Left cardiac atrium (tissue), 4 donors: ENCODE measurements around the gene RAB31. TPM values are rescaled to one million over a fixed set of nuclear protein-coding genes. Genes with fewer than 3 reads are reported as not detected.

ENCODE experiments used
- ATAC-seq, 2 donors: fragments of 200-7000 bp; cut with Tn5 transposase; one replicate each; pipeline ENCODE4 v1.9.1; 2020; ENCODE audit warnings: mild to moderate bottlenecking in 2 of 2, moderate library complexity in 2 of 2
- DNase-seq: peaks from one replicate; pipeline ENCODE4 v3.0.0-alpha.2; 2020
- intact Hi-C, 2 donors: fragments of 100-400 bp; cut with DNase I; formaldehyde crosslinking; loops; one replicate each; pipeline versions ENCODE4 v1.14.1 to v1.15.1; 2022 to 2023
- total RNA-seq, 2 donors: library from RNA; stranded (reverse); fragmentation: NEBNext Ultra II Directional; extraction: Animal tissue kit (Norgen Biotek cat#: 25700); gene quantifications; one replicate each; pipeline ENCODE4 v1.2.1, GENCODE V29; 2021
- donor health status: DM: no; HTN: yes; CAD: no.
- donor health status: DM: no; HTN: yes; CAD: no; lungs with severe emphysema.
- donor health status: DM: yes; HTN: yes; CAD: no.
- donor health status: Dilated cardiomyopathy.

Gene RAB31
- total RNA-seq, 2 donors from 2014 or later: 21.2 to 31.1 TPM

DNA sequence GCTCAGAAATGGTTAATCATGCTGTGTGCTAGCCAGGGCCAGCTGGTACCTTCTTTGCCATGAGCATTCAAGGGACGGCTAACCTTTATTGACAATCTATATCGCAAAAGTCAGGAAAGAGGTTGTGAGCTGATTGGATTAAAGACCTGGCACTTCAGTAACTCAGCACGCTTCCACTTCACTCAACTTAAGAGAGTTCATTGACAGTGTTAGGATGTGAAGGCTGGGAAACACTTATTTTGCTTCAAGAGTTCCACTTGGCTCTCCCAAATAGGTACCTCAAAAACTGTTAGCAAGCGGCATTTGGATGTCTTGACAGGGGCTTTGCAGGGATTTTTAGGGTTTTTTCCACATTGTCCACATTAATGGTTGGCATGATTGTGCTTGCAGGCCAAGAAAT is 152.6 kb downstream of the RAB31 start:
- intact Hi-C loops: no loop called here
- DNase-seq (no peak), ATAC-seq (no peak)

GRCh38 chr18:9861157-9861556 is 153.1 kb downstream of the RAB31 start:
- intact Hi-C loops: no loop called here
- DNase-seq (no peak), ATAC-seq (no peak)

GRCh38 chr18:9861933-9862332 is 153.8 kb downstream of the RAB31 start:
- intact Hi-C loops: no loop called here
- DNase-seq (no peak), ATAC-seq (no peak)

GRCh38 chr18:9862686-9863085 is 154.6 kb downstream of the RAB31 start:
- intact Hi-C loops: no loop called here
- no peak for ATAC-seq
- DNase-seq: no peak

DNA sequence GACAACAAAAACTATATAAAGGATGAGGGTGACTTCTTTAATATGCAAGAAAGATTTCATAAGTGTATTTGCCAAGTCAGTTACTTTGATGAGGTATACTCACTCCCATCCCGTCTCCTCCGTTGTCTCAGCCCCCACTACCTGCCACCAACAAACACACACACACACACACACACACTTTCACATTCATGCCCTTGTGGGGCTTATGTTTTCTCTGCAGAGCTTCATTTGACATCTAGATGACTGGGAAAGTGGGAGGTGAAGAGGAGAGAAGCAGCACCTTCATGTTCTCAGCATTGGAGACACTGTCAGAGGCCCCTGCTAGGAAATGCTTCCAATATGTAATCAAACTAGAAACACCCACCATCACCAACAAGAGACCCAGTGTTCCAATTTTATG is 155.2 kb downstream of the RAB31 start:
- intact Hi-C loops: no loop called here
- DNase-seq (no peak), ATAC-seq (no peak)

DNA sequence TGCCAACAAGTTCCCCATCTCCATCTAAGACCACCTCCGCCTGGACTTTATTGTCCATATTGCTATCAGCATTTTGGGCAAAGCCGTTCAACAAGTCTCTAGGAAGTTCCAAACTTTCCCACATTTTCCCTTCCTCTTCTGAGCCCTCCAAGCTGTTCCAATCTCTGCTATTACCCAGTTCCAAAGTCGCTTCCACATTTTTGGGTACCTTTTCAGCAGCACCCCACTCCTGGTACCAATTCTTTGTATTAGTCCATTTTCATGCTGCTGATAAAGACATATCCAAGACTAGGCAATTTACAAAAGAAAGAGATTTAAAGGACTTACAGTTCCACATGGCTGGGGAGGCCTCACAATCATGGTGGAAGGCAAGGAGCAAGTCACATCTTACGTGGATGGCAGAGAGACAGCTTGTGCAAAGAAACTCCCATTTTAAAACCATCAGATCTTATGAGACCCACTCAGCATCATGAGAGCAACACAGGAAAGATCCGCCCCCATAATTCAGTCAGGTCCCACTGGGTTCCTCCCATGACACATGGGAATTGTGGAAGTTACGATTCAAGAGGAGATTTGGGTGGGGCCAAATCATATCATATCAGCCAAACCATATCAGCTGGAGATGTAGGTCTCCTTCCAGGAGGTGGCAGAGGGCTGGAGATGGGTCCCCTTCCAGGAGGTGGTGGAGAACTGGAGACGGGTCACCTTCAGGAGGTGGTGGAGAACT is 157.8 kb downstream of the RAB31 start:
- intact Hi-C loops: no loop called here
- no peak for ATAC-seq
- DNase-seq: no peak

GRCh38 chr18:9866627-9867026 is 158.5 kb downstream of the RAB31 start:
- ATAC-seq: no peak
- DNase-seq: no peak
- intact Hi-C loops: no loop called here

GRCh38 chr18:9867071-9867594 is 159.0 kb downstream of the RAB31 start:
- intact Hi-C loops: no loop called here
- ATAC-seq (no peak), DNase-seq (no peak)

GRCh38 chr18:9868857-9869714 is 161.0 kb downstream of the RAB31 start:
- DNase-seq: no peak
- peak in 1 of 2 donors; percentile 63 for ATAC-seq
- intact Hi-C loops: no loop called here

- ATAC-seq: peak in 1 of 2 donors; percentile 90
- intact Hi-C loops: no loop called here
- DNase-seq: no peak
Observed at GRCh38 chr18:9869715-9870430, 161.8 kb downstream of the RAB31 start.

DNA sequence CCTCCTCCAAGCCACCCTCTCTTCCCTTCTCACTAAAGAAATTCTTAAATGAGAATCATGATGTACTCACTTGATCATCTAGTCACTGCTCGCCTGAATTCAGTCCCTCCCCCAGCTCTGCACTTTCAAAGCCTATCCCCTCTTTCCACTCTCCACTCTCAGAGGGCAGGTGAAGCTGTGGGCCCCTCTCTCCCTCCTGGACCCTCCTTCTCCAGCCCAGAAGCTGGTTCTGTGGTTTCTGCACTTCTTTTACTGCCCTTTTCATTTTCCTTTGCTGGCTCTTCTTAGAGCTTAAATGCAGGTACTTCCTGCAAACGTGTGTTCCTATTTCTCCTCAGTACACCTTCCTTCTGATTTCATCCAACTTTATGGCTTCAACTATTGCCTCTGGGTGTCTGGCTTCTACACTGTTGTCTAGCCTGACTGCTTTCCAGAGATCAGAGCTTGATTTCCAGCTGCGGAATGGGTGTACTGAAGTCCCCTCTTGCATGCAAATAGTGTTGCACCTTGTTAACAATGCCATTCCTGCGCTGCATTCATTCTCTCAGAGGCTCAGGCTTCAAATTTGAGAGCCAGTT is 162.4 kb downstream of the RAB31 start:
- intact Hi-C loops: no loop called here

GRCh38 chr18:9871244-9871746 is 163.2 kb downstream of the RAB31 start:
- ATAC-seq (no peak), DNase-seq (no peak)
- intact Hi-C loops: no loop called here

More for the DNA sequence above, 162.4 kb downstream of the RAB31 start:
- DNase-seq (no peak), ATAC-seq (no peak)

DNA sequence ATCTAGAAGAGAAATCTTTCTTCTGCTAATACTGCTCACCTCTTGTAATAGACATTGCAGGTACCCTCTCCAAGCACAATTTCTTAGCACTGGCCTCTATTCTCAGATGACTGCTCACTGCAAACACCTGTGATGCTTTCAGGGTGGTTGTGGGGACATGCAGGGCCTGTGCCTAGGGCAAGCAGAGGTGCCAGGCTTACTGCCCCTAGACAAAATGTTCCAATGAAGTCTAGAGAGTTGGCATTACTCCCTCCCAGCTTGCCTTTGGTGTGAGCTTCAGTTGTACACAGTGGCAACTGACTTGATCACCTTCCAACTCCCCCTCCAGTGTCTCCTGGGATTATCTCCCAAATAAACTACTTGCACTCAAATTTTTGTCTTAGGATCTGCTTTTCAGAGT is 164.7 kb downstream of the RAB31 start:
- intact Hi-C loops: no loop called here
- ATAC-seq (no peak), DNase-seq (no peak)

DNA sequence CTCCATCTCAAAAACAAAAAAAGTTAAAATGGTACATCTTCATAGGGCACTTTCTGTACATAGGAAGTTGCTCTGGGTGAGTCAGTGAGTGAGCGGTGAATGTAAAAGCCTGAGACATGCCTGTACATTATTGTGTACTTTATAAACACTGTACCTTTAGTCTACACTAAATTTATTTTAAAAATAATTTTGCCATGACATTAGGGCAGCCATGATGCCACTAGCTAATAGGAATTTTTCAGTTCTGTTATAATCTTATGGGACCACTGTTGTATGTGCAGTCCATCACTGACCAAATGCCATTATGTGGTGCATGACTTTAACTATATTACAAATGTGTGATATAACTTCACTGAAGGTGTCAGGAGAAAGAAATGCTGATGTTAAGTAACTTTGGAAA is 166.6 kb downstream of the RAB31 start:
- DNase-seq: no peak
- intact Hi-C loops: loop anchor here in 1 of 2 donors (5.0 kb wide), 1 partner anchor 38 kb away; the partner anchor contains the start of gene VAPA
- no peak for ATAC-seq

GRCh38 chr18:9876212-9876866 is 168.2 kb downstream of the RAB31 start:
- intact Hi-C loops: loop anchor here in 1 of 2 donors (5.0 kb wide), 1 partner anchor 36 kb away; the partner anchor contains the start of gene VAPA
- ATAC-seq: no peak
- no peak for DNase-seq

- peak; percentile 90 to 93 for ATAC-seq
- DNase-seq: peak; percentile 57
- intact Hi-C loops: loop anchor here in 1 of 2 donors (5.0 kb wide), 1 partner anchor 35 kb away; the partner anchor contains the start of gene VAPA
Observed at GRCh38 chr18:9876867-9877654, 169.0 kb downstream of the RAB31 start.

DNA sequence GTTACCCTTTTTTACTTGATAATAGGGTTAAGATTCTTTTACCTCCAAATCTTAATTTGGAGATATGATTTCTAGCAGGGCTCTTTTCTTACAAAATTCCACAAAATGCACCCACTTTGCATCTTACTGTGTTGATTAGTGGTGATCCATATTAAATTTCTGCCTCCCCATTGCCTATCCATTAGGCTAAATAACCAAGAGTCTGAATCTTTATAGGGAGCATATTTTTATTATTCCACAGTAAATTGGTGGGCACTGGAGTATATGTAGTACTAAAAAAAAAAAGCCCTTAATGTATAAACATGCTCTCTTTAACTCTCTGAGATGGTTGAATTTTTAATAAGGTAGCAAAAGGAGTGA is 169.5 kb downstream of the RAB31 start:
- intact Hi-C loops: loop anchor here in 1 of 2 donors (5.0 kb wide), 1 partner anchor 35 kb away; the partner anchor contains the start of gene VAPA
- no peak for ATAC-seq
- no peak for DNase-seq
